B cell (primary cell): ENCODE data around the gene LZTR1. TPM values are rescaled to one million over a fixed set of nuclear protein-coding genes. Genes with fewer than 3 reads are reported as not detected.

Experiments
- ATAC-seq: fragments of 200-7000 bp; cut with Tn5 transposase; one replicate; pipeline ENCODE4 v1.10.0; 2021; ENCODE audit warnings: low read depth, mild to moderate bottlenecking, moderate number of reproducible peaks, moderate library complexity
- CTCF ChIA-PET: fragments of 350-600 bp; sonication (Branson Sonifier 250); formaldehyde crosslinking; loops from one replicate; lab custom pipeline; 2021; ENCODE audit warnings: antibody characterized with exemption, inconsistent platforms; lab: Charles Lee
- POLR2A ChIA-PET: fragments of 350-600 bp; sonication (Branson Sonifier 250); formaldehyde crosslinking; loops from one replicate; lab custom pipeline; 2021; ENCODE audit warnings: antibody characterized with exemption; lab: Charles Lee
- DNase-seq: peaks from one replicate; pipeline ENCODE4 v3.0.0; 2013
- H2AFZ ChIP-seq: 2 replicates; pipeline ENCODE4 v1.6.1; 2012; ENCODE audit warnings: mild to moderate bottlenecking, low read depth, low read length; ENCODE audit not compliant: insufficient read depth, poor library complexity, severe bottlenecking
- H3K27ac ChIP-seq, 2 donors: 1 replicate in 1 of 2; 2 replicates in 1 of 2; pipeline ENCODE4 v1.5.1; 2012 to 2013; ENCODE audit warnings: low read length in 2 of 2, mild to moderate bottlenecking in 2 of 2, moderate library complexity in 1 of 2
- H3K27me3 ChIP-seq, 4 experiments: fragments of 200-600 bp in 1 of 4; sonication (generic) in 1 of 4; replicated peaks in 1 of 4; 1 replicate in 2 of 4; 2 replicates in 2 of 4; pipeline versions ENCODE4 v1.6.1 to v1.7.0; 2013 to 2016; ENCODE audit warnings: low read length in 3 of 4, mild to moderate bottlenecking in 2 of 4, mixed read lengths in 1 of 4, moderate library complexity in 1 of 4; ENCODE audit not compliant: insufficient read depth in 4 of 4, control insufficient read depth in 3 of 4; ENCODE audit errors: control extremely low read depth in 1 of 4
- H3K36me3 ChIP-seq, 2 experiments: replicated peaks in 1 of 2; 1 replicate in 1 of 2; 2 replicates in 1 of 2; pipeline versions ENCODE4 v1.6.1 to v1.7.1; 2013; ENCODE audit warnings: low read length in 1 of 2; ENCODE audit not compliant: insufficient read depth in 2 of 2, control insufficient read depth in 1 of 2; ENCODE audit errors: control extremely low read depth in 1 of 2, extremely low read depth in 1 of 2
- H3K4me1 ChIP-seq, 2 donors: fragments of 200-600 bp in 1 of 2; sonication (generic) in 1 of 2; 1 replicate in 1 of 2; 2 replicates in 1 of 2; pipeline versions ENCODE4 v1.5.1 to v1.6.1; 2013 to 2017; ENCODE audit warnings: low read length in 2 of 2; ENCODE audit not compliant: control insufficient read depth in 2 of 2, insufficient read depth in 2 of 2
- H3K4me2 ChIP-seq: replicated peaks from 2 replicates; pipeline ENCODE3; 2012; ENCODE audit warnings: mild to moderate bottlenecking, low read depth, low read length; ENCODE audit not compliant: poor library complexity, severe bottlenecking
- H3K4me3 ChIP-seq, 5 experiments: fragments of 200-600 bp in 1 of 5; sonication (generic) in 1 of 5; 1 replicate in 3 of 5; 2 replicates in 2 of 5; pipeline versions ENCODE4 v1.5.1 to v1.7.0; 2011 to 2016; ENCODE audit warnings: low read length in 4 of 5, mild to moderate bottlenecking in 4 of 5, low read depth in 2 of 5, control low read depth in 1 of 5, moderate library complexity in 1 of 5; ENCODE audit not compliant: insufficient read depth in 1 of 5; ENCODE audit errors: control extremely low read depth in 1 of 5, extremely low read depth in 1 of 5
- H3K79me2 ChIP-seq: fragments of 200-600 bp; sonication (generic); one replicate; pipeline ENCODE4 v1.6.0; 2016; ENCODE audit warnings: low read length; ENCODE audit not compliant: control insufficient read depth, insufficient read depth
- H3K9ac ChIP-seq: fragments of 200-600 bp; sonication (generic); 2 replicates; pipeline ENCODE4 v1.6.1; 2017; ENCODE audit warnings: mild to moderate bottlenecking, low read length, moderate library complexity
- H3K9me3 ChIP-seq, 3 donors: one replicate each; pipeline versions ENCODE4 v1.6.1 to v1.7.1; 2013; ENCODE audit warnings: low read length in 2 of 3; ENCODE audit not compliant: control insufficient read depth in 2 of 3, insufficient read depth in 1 of 3; ENCODE audit errors: control extremely low read depth in 1 of 3
- H4K20me1 ChIP-seq: 2 replicates; pipeline ENCODE4 v1.6.0; 2012; ENCODE audit warnings: mild to moderate bottlenecking, low read length; ENCODE audit not compliant: insufficient read depth, control insufficient read depth, poor library complexity, severe bottlenecking
- H3K27ac Mint-ChIP-seq: one replicate; pipeline ENCODE4 v1.8.0; 2021; ENCODE audit warnings: mixed read lengths
- H3K27me3 Mint-ChIP-seq: one replicate; pipeline ENCODE4 v1.8.0; 2021; ENCODE audit warnings: mixed read lengths
- H3K4me1 Mint-ChIP-seq: one replicate; pipeline ENCODE4 v1.8.0; 2021; ENCODE audit warnings: mixed read lengths
- H3K4me3 Mint-ChIP-seq: one replicate; pipeline ENCODE4 v1.8.0; 2021; ENCODE audit warnings: mixed read lengths
- H3K9me3 Mint-ChIP-seq: one replicate; pipeline ENCODE4 v1.8.0; 2022; ENCODE audit warnings: mixed read lengths; ENCODE audit not compliant: insufficient read depth
- CTCF ChIP-seq: fragments of 200-600 bp; IDR thresholded peaks from one replicate; pipeline ENCODE4 v1.8.0; 2022; ENCODE audit warnings: antibody characterized with exemption, mild to moderate bottlenecking
- EZH2 ChIP-seq: IDR thresholded peaks from 2 replicates; pipeline ENCODE4 v1.6.1; 2012; ENCODE audit warnings: borderline replicate concordance, low read depth, mild to moderate bottlenecking, moderate library complexity, low read length; ENCODE audit not compliant: insufficient read depth, poor library complexity, severe bottlenecking
- WGBS: methylation state at CpG from one replicate; pipeline ENCODE4 v1.1.5; 2013; ENCODE audit warnings: missing lambda C conversion rate; ENCODE audit not compliant: insufficient coverage; 5-methylcytosine and 5-hydroxymethylcytosine counted together
- intact Hi-C: fragments of 100-400 bp; cut with micrococcal nuclease; formaldehyde crosslinking; loops from one replicate; pipeline ENCODE4 v1.10.0; 2022
- polyA plus RNA-seq: library from polyadenylated mRNA; depleted of rRNA; stranded (reverse); fragments of >200 nt; gene quantifications from 2 replicates; pipeline ENCODE4 v1.2.3, GENCODE V29; 2012
- total RNA-seq, 2 donors: library from RNA; stranded (reverse); fragments of 120-200 nt in 1 of 2; gene quantifications; 1 replicate in 1 of 2; 2 replicates in 1 of 2; pipeline versions ENCODE4 v1.2.3 to v1.2.4, GENCODE V29; 2013 to 2022

The LZTR1 gene
- total and polyA plus RNA-seq, 2 donors (not counting 1 experiment from before 2014, with no cell fraction given) = 75.7 to 94.8 TPM

GRCh38 chr22:20987375-20987774 is 5.3 kb downstream of the LZTR1 start:
- Histone ChIP-seq H3K4me1 (peaks cover 7 to 8% of the 10 kb centered on the region in 2 donors), H3K27me3 (no peaks in the 10 kb centered on the region), H3K9ac (no peak overlapping the region), H3K9me3 (no peaks in the 10 kb centered on the region), H3K79me2 (peaks cover 7% of the 10 kb centered on the region), H3K36me3 (peaks cover 0 to 18% of the 10 kb centered on the region in 2 experiments), H3K27ac (no peak overlapping the region), H4K20me1 (no peaks in the 10 kb centered on the region), H3K4me3 (no peak overlapping the region), H2AFZ (no peak overlapping the region), H3K4me2 (no peak overlapping the region)
- Mint-ChIP-seq H3K9me3 (no peaks in the 10 kb centered on the region), H3K27ac (no peak overlapping the region), H3K27me3 (no peaks in the 10 kb centered on the region), H3K4me1 (peaks cover 12% of the 10 kb centered on the region), H3K4me3 (no peak overlapping the region)
- no peak for DNase-seq
- POLR2A ChIA-PET = no interaction called here
- no peak for TF ChIP-seq CTCF
- TF ChIP-seq EZH2 = no peak
- WGBS = 97% methylated on average over 13 of the region's 14 CpGs
- intact Hi-C loops = loop anchor here (10.0 kb wide), 1 partner anchor 57 kb away; the partner anchor contains the start of gene LRRC74B
- CTCF ChIA-PET = interaction anchor here (1.2 kb wide), 1 partner anchor 31 kb away, joined by 3 read pairs; no protein-coding TSS in a partner anchor
- no peak for ATAC-seq

DNA sequence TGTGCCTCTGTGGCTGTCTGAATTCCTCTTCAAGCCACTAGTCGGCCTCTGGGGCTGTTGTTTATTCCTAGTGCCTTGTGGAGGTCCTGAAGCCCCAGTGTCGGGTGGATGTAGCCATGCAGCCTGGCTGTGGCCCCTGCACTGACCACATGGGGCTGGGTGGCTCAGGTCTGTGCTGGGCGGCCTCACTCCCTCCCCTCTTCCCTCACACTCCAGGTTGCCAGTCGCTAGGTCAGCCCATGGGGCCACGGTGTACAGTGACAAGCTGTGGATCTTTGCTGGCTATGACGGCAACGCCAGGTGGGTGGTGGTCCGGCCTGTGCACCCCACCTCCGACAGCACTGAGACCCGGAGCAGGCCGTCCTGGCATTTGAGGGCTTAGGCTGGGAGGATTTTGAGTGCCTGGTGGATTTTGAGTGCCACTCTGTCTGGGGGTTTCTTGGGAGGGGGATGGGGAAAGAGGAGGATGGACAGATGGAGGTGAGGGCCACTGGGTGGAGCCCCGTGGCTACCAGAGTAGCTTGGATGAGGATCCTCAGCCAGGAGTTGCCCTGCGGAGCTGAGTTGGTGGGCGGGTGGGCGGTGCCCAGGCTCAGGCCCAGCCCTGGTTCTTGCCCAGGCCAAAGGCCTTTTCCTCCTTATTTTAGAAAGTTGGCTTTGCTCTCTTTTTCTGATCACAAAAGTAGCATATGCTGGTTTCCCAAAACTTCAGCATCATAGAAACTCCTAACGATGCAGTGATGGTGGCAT is 6.7 kb downstream of the LZTR1 start:
- H3K4me1 Mint-ChIP-seq = peaks cover 3% of the 10 kb centered on the region
- H3K9me3 Mint-ChIP-seq = no peaks in the 10 kb centered on the region
- ATAC-seq = no peak
- no peak for TF ChIP-seq EZH2
- no peak for TF ChIP-seq CTCF
- H3K4me3 ChIP-seq = no peak overlapping the region
- H3K4me1 ChIP-seq = no peaks in the 10 kb centered on the region
- peaks cover 0 to 23% of the 10 kb centered on the region in 2 experiments for H3K36me3 ChIP-seq
- no peak overlapping the region for H3K27ac ChIP-seq
- no peaks in the 10 kb centered on the region for H3K27me3 Mint-ChIP-seq
- H2AFZ ChIP-seq = no peak overlapping the region
- H3K4me2 ChIP-seq = no peak overlapping the region
- no peak for DNase-seq
- no peak overlapping the region for H3K27ac Mint-ChIP-seq
- H4K20me1 ChIP-seq = no peaks in the 10 kb centered on the region
- WGBS = 97% methylated on average over 16 of the region's 16 CpGs
- intact Hi-C loops = loop anchor here (10.0 kb wide), 1 partner anchor 56 kb away; the partner anchor contains the start of gene LRRC74B
- no peaks in the 10 kb centered on the region for H3K9me3 ChIP-seq
- no peaks in the 10 kb centered on the region for H3K27me3 ChIP-seq
- ChIA-PET POLR2A (no interaction called here), CTCF (no interaction called here)
- no peak overlapping the region for H3K4me3 Mint-ChIP-seq
- no peaks in the 10 kb centered on the region for H3K79me2 ChIP-seq
- no peak overlapping the region for H3K9ac ChIP-seq
